ENCODE results near the gene TP53I13.
"Not testable (repeated sequence)": the region's sequence is repeated elsewhere in the genome, so short reads cannot be mapped to it uniquely, and the experiment has no call there.

TP53I13 gene, protein sequence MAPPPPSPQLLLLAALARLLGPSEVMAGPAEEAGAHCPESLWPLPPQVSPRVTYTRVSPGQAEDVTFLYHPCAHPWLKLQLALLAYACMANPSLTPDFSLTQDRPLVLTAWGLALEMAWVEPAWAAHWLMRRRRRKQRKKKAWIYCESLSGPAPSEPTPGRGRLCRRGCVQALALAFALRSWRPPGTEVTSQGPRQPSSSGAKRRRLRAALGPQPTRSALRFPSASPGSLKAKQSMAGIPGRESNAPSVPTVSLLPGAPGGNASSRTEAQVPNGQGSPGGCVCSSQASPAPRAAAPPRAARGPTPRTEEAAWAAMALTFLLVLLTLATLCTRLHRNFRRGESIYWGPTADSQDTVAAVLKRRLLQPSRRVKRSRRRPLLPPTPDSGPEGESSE

DNA sequence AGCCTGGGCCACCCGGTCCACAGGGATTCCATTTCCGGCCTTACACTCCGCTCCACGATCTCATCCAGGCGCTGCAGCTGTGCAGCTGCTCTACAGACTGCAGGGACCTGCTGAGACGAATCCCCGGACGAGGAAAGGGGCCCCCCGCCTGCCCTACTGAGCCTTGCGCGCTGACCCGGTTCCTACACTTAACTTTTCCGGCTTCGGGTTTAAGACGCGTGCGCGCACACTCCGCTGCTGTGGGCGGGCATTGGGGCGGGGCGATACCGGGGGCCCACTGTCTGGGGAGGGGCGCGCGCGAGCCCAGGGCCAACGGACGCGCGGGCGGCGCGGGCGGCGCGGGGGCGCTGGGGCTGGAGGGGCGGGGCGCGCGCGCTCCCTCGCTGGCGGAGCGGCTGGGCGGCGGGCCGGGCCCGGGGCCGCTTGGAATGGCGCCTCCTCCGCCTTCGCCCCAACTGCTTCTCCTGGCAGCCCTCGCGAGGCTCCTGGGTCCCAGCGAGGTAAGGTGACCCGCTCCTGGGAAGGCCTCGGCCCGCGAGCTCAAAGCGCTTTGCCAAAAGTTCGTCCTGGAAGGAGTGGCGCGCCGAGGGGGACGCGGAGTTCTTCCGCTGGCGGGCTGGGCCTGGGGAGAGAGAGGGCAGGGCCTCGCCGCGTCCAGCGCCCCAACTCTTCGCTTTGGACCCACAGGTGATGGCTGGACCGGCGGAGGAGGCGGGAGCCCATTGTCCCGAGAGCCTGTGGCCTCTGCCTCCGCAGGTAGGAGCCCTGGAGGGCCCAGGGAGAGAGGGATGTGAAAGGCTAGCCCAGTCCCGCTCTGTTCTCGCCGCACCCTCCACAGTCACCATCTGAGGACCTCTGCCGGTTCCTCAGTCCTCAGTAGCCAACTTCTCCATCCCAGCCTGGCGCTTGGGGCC is at the start of gene TP53I13:
Gene TP53I13, plus strand, starts transcription at position 371 of the 914 bp plus-strand sequence. Its CDS starts 58 bp downstream, at position 429.
- peak; percentile 54 for DNase-seq

DNA sequence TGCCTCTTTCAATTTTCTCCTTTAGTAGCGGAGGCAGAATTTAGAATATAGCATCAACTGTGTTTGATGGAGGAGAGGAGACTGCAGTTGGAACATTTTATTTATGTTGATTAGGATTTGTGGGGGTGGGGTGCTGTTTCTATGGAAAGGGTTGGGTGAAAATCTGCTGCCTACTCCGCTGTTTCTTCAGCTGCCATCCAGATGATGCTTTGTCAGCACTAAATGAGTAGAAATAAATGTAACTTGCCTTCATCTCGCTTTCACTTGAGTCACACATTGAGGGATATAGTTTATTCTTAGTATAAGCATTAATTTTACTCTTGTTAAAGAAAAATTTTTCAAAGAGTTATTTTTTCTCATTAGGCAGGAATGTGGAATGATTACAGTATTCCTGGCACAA is 43.8 kb upstream of the TP53I13 start:
- DNase-seq, result no peak

DNA sequence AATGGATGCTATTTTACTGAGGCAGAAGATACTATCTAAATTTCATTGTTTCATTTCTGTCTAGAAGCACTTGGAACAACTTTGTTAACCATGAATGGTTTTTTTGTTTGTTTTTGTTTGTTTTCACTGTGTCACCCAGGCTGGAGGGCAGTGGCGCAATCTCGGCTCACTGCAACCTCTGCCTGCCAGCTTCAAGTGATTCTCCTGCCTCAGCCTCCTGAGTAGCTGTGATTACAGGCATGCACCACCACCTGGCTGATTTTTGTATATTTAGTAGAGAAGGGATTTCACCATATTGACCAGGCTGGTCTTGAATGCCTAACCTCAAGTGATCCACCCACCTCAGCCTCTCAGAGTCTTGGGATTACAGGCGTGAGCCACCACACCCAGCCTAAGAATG is 42.2 kb upstream of the TP53I13 start:
- DNase-seq, result no peak

DNA sequence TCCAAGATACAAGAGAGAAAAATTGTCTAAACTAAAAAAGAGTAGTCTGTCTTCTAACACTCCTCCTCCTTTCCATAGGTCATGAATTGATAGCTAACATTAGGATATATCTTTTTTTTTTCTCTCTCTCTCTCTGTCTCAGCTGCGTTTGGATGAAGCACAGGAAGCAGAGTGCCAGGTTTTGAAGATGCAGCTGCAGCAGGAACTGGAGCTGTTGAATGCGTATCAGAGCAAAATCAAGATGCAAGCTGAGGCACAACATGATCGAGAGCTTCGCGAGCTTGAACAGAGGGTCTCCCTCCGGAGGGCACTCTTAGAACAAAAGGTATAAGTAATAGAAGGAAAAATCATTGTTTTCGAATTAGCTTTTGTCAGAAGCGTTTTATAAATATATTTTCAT is 34.5 kb upstream of the TP53I13 start:
- no peak for DNase-seq

DNA sequence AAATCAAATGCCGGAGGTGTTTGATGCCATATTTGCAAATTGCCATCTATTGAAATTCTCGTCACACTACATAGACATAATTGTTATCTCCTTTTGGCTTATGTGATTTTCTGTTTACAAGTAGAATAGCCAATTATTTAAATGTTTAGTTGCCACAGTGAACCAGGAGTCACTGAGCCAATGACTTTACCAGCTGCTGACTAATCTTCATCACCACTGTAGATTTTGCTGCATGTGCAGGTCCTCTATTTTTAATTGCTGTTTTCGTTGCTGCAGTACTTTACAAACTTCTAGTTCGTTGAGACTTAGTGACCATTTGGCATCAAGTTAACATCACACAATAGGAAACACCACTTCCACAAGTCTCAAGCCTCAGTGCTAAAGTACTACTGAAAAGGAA is 24.4 kb upstream of the TP53I13 start:
- DNase-seq, result no peak

DNA sequence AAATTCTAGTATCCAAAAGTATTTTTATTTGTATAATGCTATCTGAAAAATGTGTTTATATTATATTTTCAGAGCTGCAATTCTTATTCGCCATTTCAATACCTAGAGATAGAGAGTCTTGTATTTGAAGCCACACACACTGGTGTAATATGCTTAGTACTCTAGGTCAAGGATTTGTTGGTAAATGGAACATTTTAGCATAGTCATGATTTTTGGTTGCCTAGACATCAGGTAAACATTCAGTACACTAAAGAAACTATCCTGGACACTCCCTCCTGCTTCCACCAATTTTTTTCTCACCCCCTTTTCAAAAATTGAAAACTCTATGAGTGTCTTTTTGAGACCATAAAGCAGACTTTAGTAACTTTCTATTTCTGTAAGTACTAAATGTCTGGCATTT is 22.4 kb upstream of the TP53I13 start:
- no peak for DNase-seq

DNA sequence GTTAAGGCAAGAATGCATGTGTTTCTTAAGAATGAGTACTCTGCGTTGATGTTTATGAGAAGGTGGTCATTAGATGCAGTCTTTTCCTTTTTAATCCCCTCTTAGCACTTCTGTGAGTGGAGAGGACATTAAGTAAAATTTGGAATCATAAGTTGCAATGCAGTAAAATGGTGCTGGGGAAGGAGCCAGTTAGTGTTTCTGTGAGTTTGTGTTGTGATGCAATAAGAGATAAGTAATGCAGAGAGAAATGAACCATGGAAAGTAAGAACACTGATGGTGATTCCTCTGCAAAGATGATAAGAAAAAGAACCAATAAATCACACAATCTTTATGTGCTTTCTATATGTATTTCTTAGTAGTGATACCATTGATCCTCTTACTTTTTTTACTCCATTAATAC is 21.7 kb upstream of the TP53I13 start:
- no peak for DNase-seq

DNA sequence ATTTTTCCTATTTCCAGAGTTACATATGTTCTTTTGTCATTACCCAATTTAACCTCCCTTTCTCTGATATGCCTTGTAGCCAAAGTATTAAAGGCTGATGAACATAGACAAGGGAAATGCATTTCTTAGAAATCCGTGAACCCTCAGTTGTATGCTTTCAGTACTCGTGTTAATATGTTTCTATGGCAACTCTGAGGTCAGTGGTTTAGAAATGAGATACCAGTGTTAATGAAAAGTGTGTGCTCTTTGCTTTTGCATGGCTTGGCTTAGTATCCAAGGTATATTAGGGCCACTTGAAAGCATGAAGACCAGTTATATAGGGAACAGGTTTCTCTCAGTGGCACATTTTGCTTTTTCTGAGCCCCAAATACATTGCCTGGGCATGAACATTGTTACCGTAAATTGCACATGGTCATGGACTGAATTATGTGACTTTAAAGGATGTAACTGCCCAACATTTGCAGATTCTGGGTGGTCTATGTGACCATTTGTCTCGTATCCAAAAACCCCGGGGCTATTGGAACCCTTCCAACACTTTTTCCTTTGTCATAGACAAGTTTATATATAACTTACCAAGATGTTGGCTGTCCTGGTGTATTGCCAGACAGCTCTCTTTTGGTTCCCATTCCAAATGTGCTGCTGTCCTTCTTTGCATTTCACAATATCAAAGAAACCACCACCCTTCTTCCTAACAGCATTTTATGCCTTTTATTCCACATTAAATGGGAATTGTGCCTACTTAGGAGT is 19.2 kb upstream of the TP53I13 start:
- no peak for DNase-seq

DNA sequence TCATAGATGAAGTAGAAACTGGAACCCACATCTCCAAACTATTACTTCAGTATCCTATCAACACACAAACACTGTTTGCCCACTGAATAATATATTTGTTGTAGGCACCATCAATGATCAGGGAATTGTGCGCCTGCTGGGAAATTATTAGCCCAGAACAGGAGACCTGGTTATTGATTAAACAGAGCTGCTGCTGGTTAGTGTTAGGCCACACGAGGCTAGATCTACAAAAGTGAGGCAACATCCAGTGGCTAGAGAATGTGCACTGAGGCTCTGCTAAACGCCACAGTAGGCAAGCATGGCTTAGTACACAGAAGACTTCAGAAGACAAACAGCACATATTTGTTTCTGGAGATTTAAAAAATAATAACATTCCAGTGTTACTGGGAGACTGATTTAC is 12.7 kb upstream of the TP53I13 start:
- no peak for DNase-seq

DNA sequence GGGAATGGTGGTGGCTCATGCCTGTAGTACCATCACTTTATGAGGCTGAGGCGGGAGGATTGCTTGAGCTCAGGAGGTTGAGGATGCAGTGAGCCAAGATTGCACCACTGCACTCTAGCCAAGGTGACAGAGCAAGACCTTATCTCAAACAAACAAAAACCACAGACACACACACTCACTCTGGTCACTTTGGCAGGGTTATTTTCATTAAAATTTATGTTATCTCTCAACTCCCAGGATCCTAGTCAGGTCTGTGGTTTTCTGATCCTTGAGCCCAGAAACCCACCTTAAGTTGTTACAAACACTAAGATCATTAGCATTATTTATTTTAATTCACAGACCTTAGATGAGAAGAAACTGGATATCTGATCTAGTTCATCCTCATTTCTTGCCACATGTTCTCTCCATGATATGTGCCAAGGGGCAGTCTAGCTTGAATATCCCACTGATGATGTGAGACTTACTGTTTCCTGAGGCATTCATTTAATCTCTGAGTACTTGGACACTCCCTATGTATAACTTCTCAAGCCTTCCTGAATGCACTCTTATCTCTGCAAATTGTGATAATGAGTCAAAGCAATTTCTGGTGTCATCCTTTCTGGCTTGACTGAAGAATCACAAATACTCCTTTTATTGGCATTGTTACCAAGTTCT is 11.3 kb upstream of the TP53I13 start:
- no peak for DNase-seq

DNA sequence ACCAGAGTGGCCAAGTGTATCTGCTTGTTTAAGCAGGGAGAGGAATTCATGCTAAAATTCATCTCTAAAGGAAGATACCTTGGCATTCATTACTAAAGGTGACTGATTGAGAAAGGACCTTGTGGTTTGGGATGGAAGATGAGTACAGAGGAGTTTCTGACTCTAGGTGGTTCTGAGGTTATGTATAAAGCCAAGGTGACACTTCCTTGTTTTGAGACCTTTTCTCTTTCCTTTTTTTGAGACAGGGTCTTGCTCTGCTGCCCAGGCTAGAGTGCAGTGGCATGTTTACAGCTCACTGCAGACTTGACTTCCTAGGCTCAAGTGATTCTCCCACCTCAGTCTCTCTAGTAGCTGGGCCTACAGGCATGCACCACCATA is 10.8 kb upstream of the TP53I13 start:
- DNase-seq, result no peak

DNA sequence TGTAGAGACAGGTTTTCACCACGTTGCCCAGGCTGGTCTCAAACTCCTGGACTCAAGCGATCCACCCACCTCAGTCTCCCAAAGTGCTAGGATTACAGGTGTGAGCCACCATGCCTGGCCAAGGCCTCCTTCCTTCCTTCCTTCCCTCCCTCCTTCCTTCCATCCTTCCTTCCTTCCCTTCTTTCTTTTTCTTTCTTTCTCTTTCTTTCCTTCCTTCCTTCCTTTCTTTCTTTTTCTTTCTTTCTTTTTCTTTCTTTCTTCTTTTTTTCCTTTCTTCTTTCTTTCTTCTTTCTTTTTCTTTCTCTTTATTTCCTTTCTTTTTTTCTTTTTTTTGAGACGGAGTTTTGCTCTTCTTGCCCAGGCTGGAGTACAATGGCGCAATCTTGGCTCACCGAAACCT is 10.4 kb upstream of the TP53I13 start:
- not testable (repeated sequence) for DNase-seq

DNA sequence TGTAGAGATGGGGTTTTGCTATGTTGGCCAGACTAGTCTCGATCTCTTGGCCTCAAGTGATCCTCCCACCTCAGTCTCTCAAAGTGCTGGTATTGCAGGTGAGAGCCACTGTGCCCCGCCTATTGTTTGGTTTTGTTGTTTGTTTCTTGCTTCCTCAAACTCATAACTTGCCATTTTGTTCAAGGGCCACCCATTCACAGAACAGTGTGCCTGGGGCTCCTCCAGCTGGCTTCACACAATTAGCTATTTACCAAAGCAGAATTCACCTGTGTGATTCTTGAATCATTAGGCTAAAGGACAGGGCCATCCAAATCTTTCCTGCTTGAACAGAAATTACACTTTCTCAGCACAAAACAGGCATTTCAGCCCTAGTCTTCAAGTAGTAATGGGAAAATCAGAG is 8.9 kb upstream of the TP53I13 start:
- no peak for DNase-seq

DNA sequence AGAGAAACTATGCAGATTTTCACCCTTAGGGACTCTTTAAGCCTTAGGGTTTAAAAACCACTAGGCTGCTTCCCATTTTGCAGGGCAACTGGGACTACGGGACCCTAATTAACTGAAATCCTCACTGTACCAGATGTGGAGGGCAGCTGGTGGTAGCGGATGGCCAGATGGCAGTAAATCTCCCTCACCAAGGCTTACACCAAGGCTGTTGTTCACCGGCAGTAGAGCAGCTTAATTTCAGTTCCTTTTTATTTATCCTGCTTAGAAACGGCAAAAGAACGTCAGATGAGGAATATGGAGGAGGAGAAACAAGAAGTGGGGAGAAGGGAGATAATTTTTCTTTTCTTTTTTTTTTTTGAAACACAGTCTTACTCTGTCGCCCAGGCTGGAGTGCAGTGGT is 8.2 kb upstream of the TP53I13 start:
- peak; percentile 81 for DNase-seq

DNA sequence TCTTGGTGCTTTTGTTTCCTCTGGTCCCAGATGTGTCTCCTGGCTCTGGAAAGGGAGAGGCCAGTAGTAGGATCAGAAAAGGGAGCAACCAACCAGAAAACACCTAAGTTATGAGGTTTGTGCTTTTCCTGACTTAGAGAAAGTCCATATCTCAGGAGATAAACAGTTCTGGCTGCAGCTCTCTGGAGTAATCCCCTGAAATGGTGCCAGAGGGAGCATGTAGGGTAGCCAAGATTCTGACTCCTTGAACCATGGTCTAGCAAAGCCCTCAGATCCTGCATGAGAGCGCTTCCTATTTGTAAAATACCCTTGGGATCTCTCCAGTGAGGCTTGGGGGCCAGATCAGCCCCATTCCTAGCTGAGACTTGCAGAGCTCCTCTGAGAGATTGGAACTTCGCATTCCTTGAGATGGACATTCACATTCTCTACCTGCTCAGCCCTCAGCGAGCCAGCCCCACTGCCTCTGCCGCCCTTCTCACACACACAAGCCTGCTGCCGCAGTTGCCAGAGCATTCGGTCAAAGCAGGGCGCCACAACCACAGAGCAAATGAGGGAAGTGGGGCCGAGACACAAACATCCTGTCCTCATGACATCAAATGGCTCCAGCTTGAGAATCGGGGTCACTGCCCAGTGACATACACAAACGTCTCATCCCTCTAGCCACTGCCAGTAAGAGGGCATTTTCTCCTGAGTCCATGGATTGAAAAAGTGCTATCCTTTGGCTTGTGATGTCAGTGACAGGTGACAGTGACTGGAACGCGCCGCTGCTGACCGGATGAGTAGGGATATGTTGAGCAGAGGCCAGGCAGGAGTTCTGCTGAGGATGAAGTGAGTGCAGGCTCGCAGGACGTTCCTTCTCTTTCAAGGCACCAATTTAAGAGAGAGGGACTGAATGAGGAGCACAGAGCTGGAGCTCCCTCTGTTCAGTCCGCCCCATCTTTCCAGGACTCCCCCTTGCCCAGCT is 6.7 kb upstream of the TP53I13 start:
- peak; percentile 48 for DNase-seq

DNA sequence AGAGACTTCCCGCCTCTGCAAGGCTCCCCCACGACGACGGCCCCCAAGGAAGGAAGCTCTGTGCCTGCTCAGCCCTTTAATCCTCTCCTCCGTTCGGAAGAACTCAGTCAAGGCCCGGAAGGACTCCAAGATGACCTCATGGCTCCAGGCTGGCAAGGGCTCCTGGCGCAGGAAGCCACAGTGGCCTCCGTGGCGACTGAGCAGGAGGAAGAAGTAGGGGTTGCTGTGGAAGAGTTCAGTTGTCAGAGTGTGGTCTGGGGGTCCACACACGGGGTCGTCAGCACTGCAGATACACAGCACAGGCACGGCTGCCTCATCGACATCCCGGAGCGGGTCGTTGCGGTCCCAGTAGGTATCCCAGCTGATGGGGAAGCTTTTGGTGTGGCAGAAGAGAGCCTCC is 5.9 kb upstream of the TP53I13 start:
- DNase-seq, result no peak

DNA sequence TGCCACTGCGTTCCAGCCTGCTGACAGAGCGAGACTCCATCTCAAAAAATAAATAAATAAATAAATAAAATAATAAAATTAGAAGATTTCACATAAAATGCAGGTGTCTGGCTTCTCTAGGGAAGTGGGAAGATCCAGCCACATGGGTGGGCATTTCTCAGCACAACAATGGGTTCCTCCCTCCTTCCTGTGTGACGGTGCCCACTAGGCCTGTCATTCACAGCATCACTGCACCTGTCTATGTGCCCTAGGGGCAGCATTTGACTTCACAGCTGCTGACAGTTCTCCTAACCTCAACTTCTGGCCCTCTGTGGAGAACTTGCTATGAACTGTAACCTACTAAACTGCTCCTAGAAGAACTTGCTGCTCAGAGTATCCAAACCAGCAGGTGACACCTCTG is 4.7 kb upstream of the TP53I13 start:
- DNase-seq, result no peak

DNA sequence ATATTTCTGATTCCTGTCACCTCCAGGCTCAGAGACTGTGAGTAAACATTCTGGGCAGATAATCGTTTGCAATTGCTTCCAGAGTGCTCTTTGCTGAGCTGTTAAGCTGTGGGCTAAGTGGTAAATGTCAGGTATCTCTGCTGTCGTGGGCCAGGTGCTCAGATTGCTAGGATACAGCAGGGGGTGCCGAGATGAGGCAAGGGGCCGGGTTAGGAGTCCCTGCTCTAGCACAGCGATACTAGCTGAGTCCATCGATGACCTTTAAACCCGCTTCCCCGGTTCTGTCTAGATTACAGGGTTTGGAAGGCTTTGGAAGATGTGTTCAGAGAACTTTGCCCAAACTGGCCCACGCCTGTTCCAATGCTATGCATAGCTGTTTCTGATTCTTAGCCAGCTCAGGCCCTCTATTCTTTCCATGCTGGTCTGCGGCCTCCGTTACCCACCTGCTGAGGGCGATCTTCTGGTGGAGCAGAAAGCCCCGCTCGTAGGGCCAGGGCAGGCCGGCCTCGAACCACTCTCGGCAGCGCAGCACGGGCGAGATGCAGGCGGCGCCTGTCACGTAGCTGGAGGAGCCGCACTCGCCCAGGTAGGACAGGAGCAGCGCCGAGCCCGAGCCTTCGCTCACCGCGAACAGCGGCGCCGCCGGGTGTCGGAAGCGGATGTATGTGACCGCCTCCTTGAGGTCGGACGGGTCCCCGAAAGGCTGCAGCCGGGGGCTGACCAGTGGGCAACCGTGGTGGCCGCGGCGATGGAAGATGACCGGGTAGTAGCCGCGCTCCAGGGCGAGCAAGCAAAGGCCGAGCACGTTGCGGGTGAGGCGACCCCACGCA is 2.6 kb upstream of the TP53I13 start:
- DNase-seq, result peak; percentile 29

DNA sequence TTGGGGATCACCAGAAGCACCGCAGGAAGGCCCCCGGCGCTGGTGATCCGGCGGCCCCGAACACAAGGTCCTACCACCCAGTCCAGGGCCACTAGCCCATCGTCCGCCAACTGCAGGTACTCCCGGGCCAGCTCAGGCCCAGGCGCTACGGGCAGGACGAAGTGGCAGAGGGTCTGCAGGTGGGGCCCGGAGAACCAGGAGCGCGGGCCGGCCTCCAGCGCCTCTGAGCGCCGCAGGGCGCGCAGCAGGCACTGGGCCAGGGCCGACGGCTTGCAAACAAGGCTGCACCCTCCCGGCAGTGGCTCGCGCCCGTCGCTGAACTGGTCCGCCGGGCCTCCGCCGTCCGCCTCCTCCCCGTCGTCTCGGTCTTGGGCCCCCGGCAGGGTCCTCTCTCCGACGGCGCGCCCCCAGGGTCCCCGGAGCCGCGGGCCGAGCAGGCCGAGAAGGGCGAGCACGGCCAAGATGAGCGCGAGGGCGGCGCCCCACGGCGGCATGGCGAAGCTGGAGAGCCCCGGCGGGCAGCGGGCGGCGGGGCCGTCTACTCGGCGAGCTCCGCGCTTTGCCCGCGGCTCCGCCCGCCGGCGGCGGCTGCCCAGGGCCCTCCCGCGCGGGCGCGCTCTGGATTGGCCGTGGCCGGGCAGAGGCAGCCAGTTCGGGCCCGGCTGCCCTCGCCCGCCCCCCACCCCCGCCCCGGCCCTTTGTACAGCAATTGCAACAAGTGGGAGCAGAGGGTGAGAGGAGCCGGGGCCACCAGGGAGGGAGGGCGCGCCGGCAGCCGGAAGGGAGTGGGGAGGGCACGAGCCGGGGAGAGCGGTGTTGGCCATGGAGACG is 1.8 kb upstream of the TP53I13 start, which contains the start of gene ABHD15:
Gene ABHD15, minus strand, starts transcription at position 565 of the 831 bp plus-strand sequence. Its CDS starts 71 bp downstream, at position 494.
- DNase-seq, result peak; percentile 77

DNA sequence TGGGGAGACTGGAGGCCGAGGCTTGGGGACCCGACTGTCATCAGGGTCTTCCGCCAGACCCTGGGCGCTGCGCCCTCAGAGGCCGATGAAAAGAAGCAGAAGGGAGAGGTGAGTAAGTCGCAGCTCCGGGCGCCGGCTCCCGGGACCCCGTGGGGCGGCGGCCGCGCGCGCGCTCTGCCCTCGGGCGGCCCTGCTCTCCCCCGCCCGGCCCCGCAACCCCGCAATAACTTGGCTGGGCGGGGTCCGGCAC is 1.3 kb upstream of the TP53I13 start:
- no peak for DNase-seq

All from inflammatory macrophage treated with lipopolysaccharide for 4 hours (primary cell).